ENCODE measurements around the gene AP5S1.

AP5S1 gene, protein sequence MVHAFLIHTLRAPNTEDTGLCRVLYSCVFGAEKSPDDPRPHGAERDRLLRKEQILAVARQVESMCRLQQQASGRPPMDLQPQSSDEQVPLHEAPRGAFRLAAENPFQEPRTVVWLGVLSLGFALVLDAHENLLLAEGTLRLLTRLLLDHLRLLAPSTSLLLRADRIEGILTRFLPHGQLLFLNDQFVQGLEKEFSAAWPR

GRCh38 chr20:3820048-3820900 is at the start of gene AP5S1:
Gene AP5S1 (plus strand): TSS chr20:3820547. CDS start chr20:3822118, 1,571 bp downstream.
- DNase-seq (ENCODE audit: low spot score), result peak; percentile 95

DNA sequence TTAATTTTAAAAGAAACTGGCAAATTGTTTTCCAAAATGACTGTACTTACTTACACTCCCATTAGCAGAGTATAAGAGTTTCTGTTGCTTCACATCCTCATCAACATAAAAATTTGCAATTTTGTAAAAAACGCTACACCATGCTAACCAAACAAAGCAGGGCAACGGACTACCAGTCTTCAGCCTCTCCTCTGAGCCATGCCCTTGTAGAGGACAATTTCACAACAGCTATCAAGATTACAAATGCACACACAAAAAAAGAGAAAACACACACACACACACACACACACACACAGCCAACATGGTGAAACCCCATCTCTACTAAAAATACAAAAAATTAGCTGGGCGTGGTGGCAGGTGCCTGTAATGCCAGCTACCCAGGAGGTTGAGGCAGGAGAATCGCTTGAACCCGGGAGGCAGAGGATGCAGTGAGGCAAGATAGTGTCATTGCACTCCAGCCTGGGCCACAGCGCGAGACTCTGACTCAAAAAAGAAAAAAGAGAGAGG is 48.7 kb upstream of the AP5S1 start:
- no peak for DNase-seq (ENCODE audit: low spot score)

- no peak for DNase-seq (ENCODE audit: low spot score)
Observed at GRCh38 chr20:3775457-3776108, 44.8 kb upstream of the AP5S1 start.

DNA sequence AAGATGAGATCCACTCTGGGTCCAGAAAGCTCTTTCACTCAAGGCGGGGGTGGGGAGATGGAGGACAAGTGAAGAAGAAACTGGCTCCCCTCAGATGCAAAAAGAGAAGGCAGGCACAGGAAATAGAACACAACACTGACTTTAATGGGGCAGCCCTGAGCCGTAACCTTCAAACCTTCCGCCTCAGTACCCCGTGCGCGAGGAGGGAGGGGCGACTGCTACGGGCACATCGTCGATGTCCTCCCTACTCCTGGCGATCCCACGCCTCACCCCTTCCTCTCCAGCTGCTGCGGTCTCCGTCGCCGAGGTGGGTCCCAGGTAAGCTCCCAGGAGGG is 43.0 kb upstream of the AP5S1 start:
- DNase-seq (ENCODE audit: low spot score), result no peak

DNA sequence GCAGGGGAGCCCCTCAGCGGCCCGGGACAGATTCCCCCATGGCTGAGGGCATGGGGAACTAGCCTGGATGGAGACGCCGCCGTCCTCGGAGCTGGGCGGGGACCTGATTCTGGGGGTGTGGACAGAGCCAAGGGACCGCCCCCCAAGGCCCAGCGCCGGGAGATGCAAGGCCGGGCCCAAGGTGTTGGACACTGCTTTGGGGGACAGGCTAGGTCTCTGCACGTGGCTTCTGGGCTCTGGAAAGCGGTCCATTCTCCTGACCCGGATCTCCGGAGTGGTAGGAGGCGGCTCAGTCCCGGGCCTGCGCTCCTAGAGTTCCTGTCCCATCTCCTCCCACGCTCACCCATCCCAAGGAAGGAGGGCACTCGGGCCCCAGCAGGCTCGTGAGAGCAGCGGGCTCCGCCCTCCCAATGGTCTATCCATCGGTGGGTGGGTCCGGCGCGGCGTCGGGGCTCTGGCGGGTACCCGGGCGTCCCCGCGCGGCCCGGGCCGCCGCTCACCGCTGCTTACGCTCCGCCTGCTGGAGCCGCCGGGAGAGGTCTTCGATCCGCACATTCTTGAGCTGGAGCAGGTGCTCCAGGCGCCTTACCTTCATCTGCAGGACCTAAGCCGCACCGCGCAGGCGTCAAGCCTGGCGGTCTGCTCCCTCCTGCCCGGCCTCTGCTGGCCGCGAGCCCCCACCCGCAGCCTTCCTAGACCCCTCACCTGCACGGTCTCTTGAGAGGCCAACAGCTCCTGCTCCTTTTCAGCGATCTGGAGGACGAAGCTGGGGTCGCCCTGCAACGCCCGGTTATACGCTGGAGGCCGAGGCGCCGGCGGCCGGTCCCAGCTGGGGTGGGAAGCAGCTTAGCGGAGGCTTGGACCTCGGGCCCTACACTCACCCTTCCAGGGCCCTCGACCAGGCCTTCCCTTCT is 42.4 kb upstream of the AP5S1 start:
- no peak for DNase-seq (ENCODE audit: low spot score)

GRCh38 chr20:3778976-3779375 is 41.4 kb upstream of the AP5S1 start:
- no peak for DNase-seq (ENCODE audit: low spot score)

DNA sequence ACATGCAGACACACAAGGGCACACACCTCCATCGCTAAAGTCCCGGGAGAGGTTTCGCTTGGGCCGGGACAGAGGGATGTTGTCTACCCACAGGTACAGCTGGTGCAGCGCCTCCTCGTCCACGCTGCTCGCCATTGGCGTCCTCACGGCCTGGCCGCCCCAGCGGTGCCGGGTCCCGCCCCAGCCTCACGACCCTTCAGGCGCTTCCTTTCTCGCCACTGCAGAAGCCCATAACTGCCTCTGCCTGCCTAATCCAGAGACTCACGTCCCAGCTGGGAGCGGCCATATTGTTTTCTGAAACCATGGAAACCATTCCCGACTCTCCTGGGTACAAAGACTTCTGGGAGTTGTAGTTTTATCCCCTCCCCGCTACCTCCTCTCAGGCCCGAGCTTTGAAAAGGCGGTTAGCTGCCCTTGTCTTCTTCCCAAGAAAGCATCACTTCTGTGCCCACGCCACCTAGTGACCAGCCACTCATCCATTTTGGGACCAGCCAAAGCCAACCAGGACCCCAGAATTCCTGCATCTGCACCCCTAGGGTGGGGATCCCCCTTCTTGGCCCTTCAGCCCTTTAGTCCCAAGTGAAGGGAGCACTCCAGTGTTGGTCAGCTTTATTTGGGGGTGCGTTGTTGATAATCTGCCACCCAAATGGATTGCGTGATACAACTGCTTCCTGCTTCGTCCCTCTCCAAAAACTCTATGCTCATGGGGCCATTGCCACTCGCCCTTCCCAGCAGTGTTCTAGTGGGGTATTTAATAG is 39.0 kb upstream of the AP5S1 start, which contains the start of gene SPEF1:
Gene SPEF1 (minus strand): TSS at position 296 of the 758 bp plus-strand sequence. CDS start 161 bp downstream, at position 135.
- peak; percentile 92 for DNase-seq (ENCODE audit: low spot score)

GRCh38 chr20:3782597-3782996 is 37.8 kb upstream of the AP5S1 start:
- no peak for DNase-seq (ENCODE audit: low spot score)

DNA sequence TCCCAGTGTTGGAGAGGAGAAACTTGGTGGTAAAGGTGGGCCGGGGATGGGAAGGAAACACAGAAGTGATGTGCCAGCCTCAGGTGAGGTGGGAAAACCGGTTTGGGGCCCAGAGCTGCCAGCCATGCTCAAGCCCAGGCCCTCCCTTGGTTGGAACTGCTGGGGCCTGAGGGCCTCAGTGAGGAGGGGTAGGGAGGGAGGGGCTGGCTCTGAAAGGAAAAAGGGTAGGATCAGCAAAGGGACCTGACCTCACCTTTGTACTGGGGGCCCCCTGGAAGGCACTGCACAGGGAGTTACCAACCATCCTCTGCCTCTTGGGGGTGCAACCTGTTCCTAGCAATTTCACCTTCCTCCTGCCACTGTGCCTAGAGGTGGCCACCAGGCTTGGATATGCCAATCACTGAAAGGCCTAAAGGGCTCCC is 37.3 kb upstream of the AP5S1 start:
- DNase-seq (ENCODE audit: low spot score), result no peak

DNA sequence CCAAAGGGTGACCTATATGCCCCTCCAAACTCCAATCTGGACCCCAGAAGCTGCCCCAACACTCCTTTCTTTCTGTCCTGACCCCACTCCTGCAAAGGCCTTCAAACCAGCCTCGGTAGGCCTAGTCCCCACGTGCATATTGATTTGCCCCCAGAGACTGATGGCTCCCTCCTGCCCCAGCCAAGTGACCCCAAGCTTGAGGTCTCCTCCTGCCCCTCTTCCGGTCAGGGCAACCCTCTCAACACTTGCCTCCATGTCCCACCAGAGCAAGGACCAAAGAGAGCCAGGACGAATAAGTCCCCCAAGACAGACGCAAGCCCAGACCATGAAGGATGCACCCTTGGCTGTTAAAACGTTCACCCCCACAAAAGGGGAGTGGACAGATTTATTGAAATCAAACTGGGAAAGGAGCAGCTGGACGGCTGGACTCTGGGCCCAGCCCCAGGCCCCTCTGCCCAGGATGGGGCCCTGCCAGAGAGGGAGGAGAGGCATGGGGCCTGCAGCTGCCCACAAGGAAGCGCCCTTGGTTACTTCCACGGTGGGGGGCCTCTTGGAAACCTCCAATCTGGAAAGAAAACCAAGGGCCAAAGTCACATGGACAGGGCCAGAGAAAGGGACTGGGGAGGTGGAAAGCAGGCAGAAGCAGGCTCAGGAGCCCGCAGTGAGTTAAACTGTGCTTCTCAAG is 36.7 kb upstream of the AP5S1 start:
- no peak for DNase-seq (ENCODE audit: low spot score)

- no peak for DNase-seq (ENCODE audit: low spot score)
Observed at GRCh38 chr20:3784216-3784853, 36.0 kb upstream of the AP5S1 start.

GRCh38 chr20:3784863-3785239 is 35.5 kb upstream of the AP5S1 start:
- no peak for DNase-seq (ENCODE audit: low spot score)

GRCh38 chr20:3785240-3786125 is 34.9 kb upstream of the AP5S1 start:
- DNase-seq (ENCODE audit: low spot score), result no peak

GRCh38 chr20:3786126-3786484 is 34.2 kb upstream of the AP5S1 start:
- no peak for DNase-seq (ENCODE audit: low spot score)

GRCh38 chr20:3786665-3787323 is 33.6 kb upstream of the AP5S1 start, which contains the start of gene CENPB:
Gene CENPB (minus strand): TSS chr20:3786740. CDS start chr20:3786483, 257 bp downstream.
- peak; percentile 89 for DNase-seq (ENCODE audit: low spot score)

GRCh38 chr20:3787324-3788014 is 32.9 kb upstream of the AP5S1 start:
- DNase-seq (ENCODE audit: low spot score), result no peak

GRCh38 chr20:3788685-3789155 is 31.6 kb upstream of the AP5S1 start:
- DNase-seq (ENCODE audit: low spot score), result no peak
